AG08396 (cell line): ENCODE results near the gene KCNJ14.

Source experiments
- DNase-seq: peaks from one replicate; pipeline ENCODE4 v3.0.0; 2012; ENCODE audit warnings: low spot score, mixed read lengths

KCNJ14 gene

DNA sequence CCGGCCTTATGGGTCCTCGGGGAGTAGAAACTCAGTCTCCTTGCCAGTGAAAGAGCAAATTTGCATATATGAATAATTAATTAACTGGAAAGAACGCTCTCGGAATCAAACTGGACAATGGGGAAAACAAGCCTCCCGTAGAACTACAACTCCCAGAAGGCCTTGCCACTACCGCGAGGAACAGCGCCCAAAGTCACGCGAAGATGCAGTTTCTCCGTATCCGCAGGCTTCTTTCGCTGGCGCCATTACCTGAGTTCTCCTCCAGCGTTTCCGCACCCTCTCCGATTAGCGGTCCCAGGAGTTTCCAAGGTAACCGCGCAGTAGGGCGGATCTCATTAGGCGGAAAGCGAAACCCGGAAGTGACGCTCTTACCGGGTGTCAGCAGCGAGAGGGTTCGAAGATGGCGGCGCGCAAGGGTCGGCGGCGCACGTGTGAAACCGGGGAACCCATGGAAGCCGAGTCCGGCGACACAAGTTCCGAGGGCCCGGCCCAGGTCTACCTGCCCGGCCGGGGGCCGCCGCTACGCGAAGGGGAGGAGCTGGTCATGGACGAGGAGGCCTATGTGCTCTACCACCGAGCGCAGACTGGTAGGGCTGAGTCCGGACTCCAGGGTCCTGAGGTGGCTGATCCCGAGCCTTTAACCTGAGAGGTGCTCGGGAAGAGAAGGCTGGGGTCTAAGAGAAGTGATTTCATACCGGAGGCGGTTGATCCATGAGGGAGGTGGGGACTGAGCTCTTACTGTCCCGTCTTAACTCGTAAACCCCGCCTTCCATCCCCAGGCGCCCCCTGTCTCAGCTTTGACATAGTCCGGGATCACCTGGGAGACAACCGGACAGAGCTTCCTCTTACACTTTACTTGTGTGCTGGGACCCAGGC lies 9.5 kb upstream of the KCNJ14 start, which contains the start of gene GRWD1:
TSS of gene GRWD1 (plus strand) at position 378 of the 876 bp plus-strand sequence. CDS start at position 401, 23 bp downstream.
- peak; percentile 95 for DNase-seq

DNA sequence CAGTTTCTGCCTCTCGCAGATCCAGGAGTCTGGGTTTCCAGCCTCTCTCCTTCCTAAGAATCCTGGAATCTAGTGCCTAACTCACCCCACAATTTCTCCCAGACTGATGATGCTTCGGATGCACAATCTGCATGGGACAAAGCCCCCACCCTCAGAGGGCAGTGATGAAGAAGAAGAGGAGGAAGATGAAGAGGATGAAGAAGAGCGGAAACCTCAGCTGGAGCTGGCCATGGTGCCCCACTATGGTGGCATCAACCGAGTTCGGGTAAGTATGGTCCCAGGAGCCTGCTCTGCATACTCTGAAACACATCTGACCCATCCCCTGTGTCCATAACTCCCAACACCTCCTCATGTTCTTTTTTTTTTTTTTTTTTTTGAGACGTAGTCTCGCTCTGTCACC lies 8.8 kb upstream of the KCNJ14 start:
- DNase-seq: no peak

DNA sequence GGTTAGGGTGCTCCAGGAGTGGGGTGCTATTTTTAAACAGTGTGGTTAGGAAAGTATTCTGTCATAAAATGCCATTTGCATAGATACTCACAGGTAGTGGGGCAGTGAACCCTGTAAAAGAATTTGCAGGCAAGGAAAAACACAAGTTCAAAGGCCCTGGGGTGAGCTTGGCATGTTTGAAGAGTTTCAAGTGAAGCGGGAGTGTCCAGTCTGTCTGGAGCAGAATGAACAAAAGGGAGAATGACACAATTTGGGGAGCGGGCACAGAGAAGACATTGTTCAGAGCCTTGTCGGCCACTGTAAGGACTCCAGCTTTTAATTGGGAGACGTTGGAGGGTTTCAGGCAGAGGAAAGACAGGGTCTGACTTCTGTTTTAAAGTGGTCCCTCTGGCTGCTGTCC lies 6.8 kb upstream of the KCNJ14 start:
- no peak for DNase-seq

DNA sequence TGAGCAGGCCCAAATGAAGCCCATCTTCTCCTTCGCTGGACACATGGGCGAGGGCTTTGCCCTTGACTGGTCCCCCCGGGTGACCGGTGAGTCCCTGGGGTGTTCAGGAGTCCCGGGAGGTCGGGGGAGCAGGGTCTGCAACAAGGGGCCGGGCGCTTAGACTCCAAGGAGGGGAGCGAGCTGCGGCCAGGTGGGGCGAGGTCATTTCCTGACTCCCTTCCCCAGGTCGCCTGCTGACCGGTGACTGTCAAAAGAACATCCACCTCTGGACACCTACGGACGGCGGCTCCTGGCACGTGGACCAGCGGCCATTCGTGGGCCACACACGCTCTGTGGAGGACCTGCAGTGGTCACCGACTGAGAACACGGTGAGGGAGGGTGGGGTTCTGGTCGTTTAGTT lies 4.9 kb upstream of the KCNJ14 start:
- DNase-seq: no peak

DNA sequence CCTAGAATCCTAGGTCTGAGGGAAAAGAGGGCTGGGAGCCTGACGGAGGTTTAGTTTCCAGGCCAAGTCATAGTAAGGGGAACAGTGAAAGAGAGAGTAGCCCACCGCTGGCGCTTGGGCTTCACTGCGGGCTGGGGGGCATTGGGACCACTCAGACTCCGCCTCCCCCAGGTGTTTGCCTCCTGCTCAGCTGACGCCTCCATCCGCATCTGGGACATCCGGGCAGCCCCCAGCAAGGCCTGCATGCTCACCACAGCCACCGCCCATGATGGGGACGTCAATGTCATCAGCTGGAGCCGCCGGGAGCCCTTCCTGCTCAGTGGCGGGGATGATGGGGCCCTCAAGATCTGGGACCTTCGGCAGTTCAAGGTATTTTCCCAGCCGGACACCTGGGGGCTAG lies 4.5 kb upstream of the KCNJ14 start:
- DNase-seq: peak; percentile 8

DNA sequence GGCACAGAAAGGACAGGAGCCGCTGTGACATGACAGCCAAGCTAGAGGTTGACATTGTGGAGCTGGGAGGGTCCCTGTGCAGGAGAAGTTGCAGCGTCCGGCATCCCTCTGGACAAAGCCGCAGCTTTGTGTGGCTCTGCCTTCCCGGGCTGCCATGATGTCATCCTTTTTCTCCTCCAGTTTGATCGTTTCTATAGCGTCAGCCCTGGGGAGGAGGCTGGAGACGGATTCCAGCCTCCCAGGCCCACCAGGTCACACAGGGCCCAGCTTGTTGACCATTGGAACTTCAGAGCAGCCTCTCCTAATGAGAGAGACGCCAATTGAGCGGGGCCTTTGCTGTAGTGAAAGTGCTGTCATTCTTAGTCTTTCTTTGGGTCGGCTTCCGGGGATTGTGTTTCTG lies 3.8 kb upstream of the KCNJ14 start:
- DNase-seq: peak; percentile 10

DNA sequence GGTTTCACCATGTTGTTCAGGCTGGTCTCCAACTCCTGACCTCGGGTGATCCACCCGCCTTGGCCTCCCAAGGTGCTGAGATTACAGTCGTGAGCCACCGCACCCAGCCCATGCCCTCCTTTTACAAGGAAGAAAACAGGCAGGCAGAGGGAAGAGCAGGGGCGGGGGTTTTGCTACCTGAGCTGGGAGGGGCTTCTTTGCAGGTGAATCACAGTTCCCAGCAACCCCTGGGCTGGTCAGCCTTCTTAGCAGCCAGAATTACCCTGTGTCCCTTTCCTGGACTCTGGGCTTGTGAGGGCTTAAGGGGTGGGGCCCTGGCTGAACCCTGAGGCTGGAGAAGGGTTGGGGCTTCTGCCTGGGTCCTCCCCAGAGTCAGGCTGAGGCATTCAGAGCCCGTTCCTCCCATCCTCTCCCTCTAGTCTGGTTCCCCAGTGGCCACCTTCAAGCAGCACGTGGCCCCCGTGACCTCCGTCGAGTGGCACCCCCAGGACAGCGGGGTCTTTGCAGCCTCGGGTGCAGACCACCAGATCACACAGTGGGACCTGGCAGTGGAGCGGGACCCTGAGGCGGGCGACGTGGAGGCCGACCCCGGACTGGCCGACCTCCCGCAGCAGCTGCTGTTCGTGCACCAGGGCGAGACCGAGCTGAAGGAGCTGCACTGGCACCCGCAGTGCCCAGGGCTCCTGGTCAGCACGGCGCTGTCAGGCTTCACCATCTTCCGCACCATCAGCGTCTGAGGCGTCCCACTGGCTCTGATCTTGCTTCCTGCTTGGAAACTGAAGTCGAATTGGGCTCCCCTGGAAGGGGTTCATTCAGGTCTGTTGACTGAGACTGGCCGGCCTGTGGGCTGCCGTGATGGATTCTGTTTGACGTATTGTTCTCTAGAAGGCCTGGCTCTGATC lies 2.8 kb upstream of the KCNJ14 start:
- DNase-seq: peak; percentile 16

DNA sequence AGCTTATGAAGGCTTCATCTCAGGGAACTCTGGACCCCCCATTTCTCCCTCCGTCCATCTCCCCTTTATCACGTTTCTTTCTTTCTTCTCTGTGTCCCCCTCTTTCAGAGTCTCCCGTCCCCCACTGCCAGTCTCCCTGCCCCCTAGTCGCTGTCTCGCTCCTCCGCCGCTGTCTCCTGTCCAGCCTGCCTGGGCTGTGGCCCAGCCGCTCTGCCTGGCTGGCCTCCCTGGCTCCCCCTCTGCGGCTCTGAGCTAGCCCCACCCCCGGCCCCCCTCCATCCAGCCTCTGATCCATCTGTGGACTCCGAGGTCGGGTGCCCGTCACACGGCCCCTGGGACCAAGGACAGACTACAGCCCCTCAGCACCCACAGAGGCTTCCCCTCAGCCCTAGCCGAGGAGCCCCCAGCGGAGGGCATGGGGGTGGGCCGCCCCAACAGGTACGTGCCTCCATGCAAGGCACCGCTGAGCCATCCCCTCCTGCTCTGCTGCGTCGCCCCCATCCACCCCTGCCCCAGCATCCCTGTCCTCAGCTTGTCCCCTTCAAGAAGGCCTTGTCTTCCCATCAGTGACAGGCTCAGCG lies 1.1 kb upstream of the KCNJ14 start:
- DNase-seq: no peak

DNA sequence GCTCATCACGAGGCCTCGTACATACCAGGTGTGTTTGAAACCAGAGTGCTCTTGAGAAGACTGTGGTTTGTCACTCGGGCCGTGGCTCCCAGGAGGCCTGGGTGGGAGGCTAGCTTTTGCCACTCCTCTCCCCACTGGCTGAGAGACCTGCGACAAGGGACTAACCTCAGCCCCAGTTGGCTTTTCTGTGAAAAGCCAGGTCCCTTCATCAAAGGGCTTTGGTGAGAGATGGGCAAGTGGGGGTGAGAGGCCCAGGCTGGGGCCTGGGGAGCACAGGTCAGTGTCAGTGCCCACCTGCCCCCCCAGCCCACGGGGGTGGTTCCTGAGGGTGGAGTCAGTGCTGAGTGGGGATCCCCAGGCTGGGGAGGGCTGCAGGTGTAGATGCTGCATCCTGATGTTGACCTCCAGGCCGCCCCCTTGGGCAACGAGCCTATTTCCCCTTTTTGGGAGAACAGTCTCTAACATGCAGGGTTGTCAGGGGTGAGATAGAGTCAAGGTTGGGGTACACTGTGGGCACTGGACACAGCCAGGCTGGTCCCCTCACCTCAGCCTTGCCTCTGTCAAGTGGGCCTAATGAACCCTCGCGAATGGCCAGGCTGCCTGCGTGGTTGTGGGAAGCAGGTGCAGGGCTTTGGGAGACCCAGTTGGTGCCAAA lies 661 bp downstream of the KCNJ14 start:
- no peak for DNase-seq

DNA sequence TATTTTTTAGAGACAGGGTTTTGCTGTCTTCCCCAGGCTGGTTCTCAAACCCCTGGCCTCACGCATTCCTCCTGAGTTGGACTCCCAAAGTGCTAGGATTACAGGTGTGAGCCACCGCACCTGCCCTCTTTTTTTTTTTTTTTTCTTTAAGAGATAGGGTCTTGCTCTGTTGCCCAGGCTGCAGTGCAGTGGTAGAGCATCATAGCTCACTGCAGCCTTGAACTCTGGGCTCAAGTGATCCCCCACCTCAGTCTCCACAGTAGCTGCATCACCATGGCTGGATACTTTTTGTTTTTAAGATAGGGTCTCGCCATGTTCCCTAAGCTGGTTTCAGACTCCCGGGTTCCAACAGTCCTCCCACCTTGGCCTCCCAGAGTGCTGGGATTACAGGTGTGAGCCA lies 1.5 kb downstream of the KCNJ14 start:
- DNase-seq: no peak

DNA sequence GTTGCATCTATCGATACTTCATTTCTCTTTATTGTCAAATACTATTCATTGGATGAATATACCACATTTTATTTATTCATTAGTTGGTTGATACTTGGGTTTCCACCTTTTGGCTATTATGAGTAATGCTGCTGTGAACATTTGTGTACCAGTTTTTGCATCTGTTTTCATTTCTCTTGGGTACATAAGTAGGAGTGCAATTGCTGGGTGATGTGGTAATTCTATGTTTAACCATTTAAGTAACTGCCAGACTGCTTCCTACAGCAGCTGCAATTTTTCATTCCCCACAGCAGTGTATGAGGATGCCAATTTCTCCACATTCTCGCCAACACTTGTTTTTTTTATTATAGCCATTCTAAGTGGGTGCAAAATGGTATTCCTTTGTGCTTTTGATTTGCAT lies 2.6 kb downstream of the KCNJ14 start:
- no peak for DNase-seq

DNA sequence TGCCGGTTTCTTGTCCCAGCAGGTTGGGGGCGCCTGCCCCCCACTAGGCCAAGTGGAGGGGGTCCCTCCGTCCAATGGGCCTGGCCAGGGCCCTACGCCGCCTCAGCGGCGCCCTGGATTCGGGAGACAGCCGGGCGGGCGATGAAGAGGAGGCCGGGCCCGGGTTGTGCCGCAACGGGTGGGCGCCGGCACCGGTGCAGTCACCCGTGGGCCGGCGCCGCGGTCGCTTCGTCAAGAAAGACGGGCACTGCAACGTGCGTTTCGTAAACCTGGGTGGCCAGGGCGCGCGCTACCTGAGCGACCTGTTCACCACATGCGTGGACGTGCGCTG lies 6.2 kb downstream of the KCNJ14 start:
- no peak for DNase-seq

DNA sequence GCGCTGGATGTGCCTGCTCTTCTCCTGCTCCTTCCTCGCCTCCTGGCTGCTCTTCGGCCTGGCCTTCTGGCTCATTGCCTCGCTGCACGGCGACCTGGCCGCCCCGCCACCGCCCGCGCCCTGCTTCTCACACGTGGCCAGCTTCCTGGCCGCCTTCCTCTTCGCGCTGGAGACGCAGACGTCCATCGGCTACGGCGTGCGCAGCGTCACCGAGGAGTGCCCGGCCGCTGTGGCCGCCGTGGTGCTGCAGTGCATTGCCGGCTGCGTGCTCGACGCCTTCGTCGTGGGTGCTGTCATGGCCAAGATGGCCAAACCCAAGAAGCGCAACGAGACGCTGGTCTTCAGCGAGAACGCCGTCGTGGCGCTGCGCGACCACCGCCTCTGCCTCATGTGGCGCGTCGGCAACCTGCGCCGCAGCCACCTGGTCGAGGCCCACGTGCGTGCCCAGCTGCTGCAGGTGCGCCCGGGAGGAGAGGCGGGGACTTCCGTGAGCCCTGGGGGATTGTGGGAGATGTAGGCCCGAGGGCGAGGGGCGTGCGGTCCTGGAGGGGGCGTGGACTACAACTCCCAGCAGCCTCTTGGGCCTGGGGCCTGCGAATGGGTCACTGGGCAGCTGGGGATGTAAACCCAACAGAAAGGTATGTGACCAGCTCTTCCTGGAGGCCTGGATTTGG lies 6.7 kb downstream of the KCNJ14 start:
- peak; percentile 39 for DNase-seq

DNA sequence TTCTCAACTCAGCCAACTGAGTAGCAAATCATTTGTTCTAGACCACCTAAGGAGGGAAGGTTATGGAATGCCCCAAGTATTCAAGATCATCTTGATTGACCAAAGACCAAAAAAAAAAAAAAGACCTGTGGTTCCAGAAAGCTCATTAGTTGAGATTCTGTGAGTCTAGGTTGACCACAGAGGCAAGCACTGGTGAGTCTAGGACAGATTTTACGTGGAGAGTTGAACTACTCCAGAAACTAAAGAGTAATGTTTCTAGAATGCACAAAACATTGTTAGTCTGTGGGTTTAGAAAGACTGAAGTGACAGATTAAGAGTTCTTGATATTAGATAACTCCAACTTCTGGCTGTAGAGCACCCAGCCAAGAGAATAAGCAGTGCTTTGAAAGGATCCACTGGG lies 9.8 kb downstream of the KCNJ14 start:
- no peak for DNase-seq

DNA sequence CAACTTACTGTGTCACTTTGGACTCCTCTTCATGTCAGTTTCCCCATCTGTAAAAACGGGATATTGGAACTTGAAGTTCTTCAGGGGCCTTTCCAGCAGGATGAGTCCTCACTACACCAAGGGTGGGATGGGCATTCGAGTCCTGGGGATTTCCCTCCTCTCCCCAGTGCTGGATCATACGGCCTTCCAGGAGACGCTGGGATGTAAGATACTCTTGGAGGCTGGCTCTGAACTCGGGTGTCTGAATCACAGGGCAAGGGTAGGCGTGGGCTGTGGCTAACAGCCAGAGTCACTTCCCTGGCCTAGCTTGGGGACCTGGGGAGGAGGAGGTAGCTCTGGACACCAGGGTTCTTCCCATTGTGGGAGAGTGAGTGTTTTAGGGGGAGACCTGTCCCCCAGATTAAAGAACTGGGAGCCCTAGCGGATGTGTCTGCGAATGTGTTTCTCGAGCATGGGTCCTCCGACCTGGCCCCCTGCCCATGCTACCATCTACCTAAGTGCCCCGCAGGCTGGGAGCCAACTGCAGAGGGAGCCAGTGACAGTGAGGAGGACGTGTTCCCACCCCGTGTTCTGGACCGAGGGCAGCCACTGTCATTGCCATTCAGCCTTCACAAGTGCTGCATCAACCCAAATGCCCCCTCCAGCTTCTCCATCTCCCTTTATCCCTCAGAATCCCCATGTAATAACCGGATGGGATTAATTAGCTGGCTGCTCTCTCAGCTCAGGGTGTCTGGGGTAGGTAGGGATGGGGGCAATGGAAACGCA lies 11.4 kb downstream of the KCNJ14 start:
- DNase-seq: peak; percentile 50

DNA sequence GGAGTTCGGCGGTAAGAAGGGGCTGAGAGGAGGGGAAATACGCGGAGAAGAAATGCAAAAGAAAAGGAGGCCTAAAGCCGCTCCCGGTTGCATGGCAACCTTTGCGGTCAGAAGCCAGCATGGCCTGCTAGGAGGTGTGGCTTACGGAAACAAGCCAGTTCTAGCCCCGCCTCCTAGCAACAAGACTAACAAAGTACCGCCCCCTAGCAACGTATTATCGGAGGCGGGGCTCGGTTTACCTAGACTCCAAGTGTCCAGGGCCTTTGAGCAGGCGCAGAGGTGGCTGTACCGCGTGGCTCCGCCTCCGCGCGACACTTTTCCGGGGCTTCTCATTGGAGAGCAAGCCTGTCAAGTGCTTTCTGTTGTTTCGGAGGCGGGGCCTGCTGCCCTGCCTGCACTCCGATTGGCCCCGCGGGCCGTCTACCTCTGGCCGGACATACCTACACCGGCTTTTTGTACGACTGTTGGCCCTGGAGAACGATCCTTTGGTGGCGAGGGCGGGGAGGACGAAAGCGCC lies 13.5 kb downstream of the KCNJ14 start:
- DNase-seq: peak; percentile 98

DNA sequence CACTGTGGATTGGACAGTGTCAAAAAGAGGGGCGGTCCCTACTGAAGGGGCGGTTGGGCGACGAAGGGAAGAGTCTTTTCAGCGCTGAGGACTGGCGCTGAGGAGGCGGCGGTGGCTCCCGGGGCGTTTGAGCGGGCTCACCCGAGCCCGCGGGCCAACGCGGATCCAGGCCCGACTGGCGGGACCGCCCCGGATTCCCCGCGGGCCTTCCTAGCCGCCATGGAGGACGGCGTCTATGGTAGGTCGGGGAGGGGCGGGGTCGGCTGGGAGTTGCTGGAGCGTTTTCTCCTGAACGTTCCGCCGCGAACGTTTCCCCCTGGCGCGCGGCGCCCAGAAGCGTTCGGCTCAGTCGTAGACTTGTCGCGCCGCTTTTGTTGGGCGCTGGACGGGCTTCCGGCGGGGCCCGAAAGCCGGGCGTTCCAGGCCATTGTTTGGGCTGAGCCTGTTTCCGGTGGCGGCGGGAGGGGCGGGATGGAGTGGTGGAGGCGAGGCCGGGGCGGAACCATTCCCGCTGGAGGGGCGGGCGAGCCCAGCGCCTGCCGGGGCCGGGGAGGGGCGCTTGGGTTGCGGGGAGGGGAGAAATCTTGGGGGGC lies 14.0 kb downstream of the KCNJ14 start, which contains the start of gene CYTH2:
TSS of gene CYTH2 (plus strand) at position 81 of the 593 bp plus-strand sequence. CDS start at position 220, 139 bp downstream.
- peak; percentile 86 for DNase-seq

DNA sequence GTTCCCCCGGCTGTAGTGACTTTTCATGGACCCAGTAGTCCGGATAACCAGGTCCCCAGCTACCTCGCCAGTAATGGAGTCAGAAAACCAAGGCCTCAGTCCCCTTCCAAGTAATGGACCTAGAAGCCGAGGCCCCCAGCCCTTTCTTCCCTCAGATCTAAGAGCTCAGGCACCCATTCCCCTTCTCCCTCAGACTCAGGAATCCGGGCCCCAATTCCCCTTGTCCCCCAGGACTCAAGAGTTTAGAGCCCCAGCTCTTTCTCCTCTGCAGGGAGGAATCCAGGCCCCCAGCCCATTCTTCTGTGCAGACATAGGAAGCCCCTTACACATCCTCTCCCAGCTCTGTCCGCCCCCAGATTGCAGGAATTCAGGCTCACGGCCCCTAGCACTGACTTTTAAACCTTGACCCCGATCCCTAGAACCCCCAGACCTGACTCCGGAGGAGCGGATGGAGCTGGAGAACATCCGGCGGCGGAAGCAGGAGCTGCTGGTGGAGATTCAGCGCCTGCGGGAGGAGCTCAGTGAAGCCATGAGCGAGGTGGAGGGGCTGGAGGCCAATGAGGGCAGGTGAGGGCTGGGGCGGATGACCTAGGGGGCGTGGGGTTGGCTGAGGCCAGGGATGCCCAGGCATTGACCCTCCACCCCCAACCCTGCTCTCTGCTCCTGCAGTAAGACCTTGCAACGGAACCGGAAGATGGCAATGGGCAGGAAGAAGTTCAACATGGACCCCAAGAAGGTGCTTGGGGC lies 14.7 kb downstream of the KCNJ14 start:
- DNase-seq: no peak

DNA sequence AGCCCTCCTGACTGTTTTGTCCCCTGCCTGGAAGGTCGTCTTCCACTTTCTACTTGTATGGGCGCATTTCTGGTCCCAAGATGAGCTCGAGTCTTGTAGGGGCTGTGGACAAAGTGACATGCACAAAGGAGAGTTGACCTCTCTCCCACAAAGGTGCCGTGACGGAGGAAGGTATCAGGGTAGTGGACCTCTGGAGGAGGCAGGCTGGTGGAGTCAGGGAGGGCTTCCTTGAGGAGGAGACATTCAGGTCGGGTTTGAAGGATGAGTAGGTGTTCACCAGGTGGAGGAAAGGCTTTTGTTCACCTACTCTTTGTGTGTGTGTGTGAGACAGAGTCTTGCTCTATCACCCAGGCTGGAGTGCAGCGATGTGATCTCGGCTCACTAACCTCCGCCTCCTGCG lies 15.5 kb downstream of the KCNJ14 start:
- no peak for DNase-seq
